LoVo (cell line): ENCODE data around the gene RAMAC.
"Not testable (repeated sequence)": the region's sequence is repeated elsewhere in the genome, so short reads cannot be mapped to it uniquely, and the experiment has no call there.

Source experiments
- DNase-seq: peaks from one replicate; pipeline ENCODE4 v3.0.0-alpha.2; 2016; ENCODE audit warnings: low spot score

RAMAC gene

DNA sequence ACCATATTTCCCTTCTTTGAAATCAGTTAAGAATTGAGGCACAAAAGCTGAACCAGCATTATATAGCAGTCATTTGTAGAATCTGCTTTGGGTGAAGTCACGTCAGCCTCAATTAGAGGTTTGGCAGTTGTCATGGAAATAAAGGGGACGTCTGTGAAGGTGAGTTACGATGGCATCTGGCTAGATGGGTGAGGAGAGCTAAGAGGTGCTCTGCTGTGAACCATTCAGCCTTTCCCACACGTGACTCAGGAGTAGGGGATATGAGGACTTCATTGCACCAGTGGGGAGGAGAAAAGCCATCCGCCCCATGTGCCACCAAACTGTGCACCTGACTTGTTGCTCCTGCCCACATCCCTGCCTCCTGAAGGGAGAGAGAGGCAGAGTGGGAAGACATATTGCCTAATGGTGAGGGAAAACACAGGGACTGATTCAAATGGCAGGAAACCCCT is 28.2 kb downstream of the RAMAC start:
- no peak for DNase-seq

DNA sequence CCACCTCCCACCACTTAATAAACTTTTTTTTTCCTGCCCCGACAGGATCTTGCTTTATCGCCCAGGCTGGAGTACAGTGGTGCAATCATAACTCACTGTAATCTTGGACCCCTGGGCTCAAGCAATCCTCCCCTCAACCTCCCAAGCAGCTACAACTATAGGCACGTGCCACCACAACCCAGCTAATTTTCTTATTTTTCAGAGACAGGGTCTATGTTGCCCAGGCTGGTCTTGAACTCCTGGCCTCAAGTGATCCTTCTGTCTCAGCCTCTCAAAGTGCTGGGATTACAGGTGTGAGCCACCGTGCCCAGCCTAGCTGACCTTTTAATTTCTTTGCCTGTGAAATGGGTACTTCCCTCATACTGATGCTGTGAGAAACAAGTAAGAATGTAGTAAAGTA is 29.4 kb downstream of the RAMAC start:
- DNase-seq, result no peak

DNA sequence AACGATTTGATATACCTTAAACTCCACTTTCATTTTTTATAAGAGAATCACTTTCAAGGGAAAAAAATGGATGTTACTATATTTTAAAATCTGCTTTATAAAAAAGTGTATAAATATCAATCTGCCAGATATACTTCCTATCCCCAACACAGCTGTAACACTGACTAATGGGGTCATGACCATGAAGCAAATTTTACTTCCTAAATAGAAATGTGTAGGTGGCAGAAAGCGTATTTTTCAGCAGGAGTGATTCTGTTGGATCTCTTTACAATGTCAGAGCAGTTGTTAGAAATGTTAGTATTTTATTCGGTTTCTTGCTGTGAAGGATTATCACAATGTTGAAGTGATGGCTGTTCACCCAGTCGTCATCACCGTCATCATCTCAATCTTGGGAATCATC is 30.9 kb downstream of the RAMAC start:
- DNase-seq, result no peak

DNA sequence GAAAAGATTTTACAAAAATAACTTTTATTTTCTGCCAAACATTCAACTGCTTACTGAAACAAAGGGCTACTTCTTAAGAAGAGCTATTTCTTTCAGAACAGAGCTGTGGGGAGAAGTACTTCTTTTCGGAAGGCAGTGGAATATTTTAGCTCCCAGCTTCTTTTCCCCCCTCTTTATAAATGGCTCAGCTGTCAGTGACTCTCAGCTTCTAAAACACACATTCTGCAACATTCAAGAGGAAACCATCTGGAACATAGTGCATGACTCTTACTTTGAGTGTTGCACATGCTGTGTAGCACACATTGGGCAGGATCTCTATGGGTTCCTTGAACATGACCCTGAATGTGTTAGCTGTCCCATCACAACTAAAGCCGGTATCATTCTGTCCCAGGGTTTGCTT is 32.4 kb downstream of the RAMAC start:
- no peak for DNase-seq

DNA sequence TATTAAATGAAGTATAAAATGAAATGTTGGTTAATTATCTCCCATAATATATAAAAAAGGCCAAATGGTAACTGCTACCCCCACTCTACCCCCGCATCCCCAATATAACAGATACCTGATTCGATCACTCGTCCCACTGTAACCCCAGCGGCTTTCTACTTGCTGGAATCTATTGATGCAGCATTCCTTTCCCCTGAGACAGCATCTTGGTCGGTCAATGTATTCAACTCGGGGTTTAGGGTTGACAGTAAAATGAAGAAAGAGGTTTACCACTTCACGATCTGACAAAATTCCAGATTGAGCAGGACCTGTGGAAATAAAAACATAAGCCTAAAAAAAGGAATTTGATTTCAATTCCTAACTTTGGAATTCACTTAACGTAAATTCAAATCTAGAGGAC is 44.0 kb downstream of the RAMAC start:
- no peak for DNase-seq

DNA sequence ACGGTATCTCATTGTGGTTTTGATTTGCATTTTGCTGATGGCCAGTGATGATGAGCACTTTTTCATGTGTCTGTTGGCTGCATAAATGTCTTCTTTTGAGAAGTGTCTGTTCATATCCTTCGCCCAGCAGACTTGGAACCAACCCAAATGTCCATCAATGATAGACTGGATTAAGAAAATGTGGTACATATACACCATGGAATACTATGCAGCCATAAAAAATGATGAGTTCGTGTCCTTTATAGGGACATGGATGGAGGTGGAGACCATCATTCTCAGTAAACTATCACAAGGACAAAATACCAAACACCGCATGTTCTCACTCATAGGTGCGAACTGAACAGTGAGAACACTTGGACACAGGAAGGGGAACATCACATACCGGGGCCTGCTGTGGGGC is 45.2 kb downstream of the RAMAC start:
- DNase-seq, result not testable (repeated sequence)

DNA sequence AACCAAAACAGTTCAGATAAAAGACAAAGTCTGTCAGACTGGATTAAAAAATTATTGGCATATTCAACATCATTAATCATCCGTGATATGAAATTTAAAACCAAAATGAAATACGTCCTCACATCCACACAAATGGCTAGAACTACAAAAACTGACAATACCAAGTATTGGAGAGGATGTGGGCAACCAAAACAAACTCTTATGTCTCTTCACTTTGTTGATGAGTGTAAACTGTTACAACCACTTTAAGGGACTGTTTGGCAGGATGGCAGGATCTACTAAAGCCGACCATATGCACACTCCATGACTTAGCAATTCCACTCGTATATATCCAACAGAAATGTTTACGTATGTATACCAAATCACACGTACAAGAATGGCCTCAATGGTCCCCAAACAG is 50.2 kb downstream of the RAMAC start:
- no peak for DNase-seq

DNA sequence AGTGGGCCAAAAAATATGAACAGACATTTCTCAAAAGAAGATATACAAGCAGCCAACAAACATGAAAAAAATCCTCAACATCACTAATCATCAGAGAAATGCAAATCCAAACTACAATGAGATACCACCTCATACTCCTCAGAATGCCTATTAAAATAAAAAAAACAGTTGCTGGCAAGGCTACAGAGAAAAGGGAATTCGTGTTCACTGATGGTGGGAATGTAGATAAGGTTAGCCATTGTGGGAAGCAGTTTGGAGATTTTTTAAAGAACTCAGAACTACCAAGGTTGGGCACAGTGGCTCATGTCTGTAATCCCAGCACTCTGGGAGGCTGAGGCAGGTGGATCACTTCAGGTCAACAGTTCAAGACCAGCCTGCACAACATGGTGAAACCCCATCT is 53.2 kb downstream of the RAMAC start:
- DNase-seq, result no peak
